DMS53 treated with DMSO at 0.1 percent for 48 hours (cell line): ENCODE results near the gene OPCML.
A peak's percentile ranks its signal among the peaks of the same experiment; 100 is the strongest.

Experiments used
- DNase-seq: peaks from one replicate; lab custom pipeline; 2025; ENCODE audit not compliant: unreplicated experiment; lab: John Stamatoyannopoulos, UW

Gene OPCML

GRCh38 chr11:133541021-133541719 lies 8.9 kb upstream of the OPCML start:
- DNase-seq = no peak

DNA sequence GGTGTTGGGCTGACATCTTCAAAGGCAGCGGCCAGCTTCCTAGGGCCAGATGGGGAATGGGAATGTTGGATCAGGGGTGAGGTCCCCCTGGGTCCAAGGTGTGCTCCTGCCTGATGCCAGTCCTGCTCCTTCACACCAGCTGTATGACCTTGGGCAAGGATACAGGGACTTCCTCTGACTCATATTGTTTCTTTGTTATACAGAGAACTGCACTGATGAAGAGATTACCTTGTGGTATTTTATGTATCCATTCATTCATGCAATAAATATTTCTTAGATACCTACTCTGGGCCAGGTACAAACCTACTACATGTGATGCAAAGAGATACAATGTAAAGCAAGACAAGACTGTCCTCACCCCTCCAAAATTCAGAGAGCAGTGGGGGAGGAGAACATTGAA lies 3.9 kb upstream of the OPCML start:
- DNase-seq = no peak

GRCh38 chr11:133533205-133533604 lies 904 bp upstream of the OPCML start:
- DNase-seq = no peak

- no peak for DNase-seq
Observed at GRCh38 chr11:133531458-133531857, 843 bp downstream of the OPCML start.

DNA sequence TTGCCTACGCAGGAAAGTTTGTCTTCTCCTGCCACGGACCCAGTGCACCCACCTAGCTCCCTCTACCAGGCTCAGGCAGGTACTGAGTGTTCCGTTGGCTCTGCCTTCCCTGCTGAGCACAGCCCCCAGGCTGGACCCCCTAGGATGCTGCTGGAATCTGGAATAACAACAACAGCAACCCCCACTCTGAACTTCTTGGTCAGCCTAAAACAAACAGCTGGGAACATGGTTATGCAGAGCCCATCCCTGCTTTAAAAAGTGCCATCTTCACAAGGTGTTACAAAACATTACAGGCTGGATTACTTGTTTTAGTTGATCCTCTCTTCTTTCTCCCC lies 1.8 kb downstream of the OPCML start:
- DNase-seq = no peak

- DNase-seq = no peak
Observed at GRCh38 chr11:133529807-133530500, 2.3 kb downstream of the OPCML start.

- no peak for DNase-seq
Observed at GRCh38 chr11:133526790-133527189, 5.5 kb downstream of the OPCML start.

DNA sequence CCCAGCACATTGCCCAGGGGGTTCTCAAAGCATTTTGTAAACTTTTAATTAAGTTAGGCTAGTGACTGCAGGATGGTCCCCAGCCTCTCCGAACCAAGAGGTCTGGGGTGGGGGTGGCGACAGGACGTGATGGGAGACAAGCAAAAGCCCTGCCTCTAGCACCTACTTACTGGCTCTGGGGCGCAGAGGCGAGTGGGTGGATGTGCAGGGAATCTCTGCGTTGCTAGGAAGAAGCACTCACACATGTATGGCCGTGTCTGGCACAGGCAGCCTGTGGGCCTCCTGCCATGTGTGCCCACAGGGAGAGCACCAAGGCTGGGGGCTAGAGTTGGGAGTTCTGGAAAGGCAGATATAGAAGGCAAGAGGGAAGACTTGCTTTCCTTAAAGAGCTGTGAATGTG lies 6.3 kb downstream of the OPCML start:
- no peak for DNase-seq

- DNase-seq = peak; percentile 12
Observed at GRCh38 chr11:133524488-133524887, 7.8 kb downstream of the OPCML start.

DNA sequence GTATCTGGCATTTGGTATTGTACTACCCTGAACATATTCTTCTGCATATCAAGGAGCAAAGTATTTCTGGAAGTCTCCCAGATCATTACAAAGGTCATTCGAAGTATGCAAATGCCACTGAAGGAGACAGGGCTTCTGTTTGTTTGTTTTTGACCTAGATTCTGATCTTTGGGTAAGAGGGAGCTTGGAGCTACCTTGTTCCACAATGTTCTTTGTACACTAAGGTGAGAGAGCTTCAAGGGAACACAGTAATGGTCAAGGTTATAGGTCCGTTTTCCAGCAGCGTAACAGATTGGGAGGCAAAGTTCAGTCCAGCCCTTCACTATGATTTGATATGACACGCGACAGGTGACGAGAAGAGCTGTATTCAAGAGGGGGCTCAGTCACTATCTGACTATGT lies 10.0 kb downstream of the OPCML start:
- no peak for DNase-seq

- no peak for DNase-seq
Observed at GRCh38 chr11:133521502-133521901, 10.8 kb downstream of the OPCML start.

- no peak for DNase-seq
Observed at GRCh38 chr11:133520707-133521106, 11.6 kb downstream of the OPCML start.

DNA sequence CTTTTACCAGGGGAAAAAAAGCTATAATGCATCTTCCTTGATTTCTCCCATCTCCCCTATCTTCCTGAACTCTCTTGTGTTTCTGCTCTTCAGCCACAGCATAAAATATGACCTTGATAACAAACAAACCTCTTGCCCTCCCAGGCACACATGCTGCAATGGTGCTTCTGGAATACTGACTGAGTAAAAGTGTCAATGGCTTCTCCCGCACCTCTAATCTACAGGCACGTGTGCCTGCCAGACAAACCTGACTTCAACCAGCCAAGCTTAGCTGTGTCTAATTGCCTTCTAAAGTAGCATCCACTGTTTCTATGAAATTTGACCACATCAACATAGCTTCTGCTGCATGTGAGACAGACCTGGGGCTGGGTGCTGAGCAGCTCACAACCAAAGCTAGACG lies 12.7 kb downstream of the OPCML start:
- no peak for DNase-seq

GRCh38 chr11:133518702-133519264 lies 13.5 kb downstream of the OPCML start:
- DNase-seq = no peak

DNA sequence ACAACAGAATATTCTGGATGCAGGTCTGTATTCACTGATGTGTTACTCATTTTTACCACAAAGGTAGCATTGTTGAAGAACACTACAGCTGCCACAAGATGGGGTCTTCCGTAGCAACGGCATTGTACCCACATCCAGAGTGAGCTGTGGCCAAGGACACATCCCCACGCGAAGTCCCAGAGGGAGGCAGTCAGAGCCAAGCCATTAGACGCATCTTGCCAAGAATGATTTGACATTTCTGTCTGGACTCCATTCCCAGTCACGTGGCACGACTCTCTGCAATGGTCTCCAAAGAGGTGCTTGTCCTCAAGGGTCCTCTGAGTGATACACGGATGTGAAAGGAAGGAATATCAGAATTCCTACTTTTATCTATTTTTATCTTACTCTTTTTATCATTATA lies 15.5 kb downstream of the OPCML start:
- DNase-seq = no peak

GRCh38 chr11:133515107-133515506 lies 17.2 kb downstream of the OPCML start:
- no peak for DNase-seq

- no peak for DNase-seq
Observed at GRCh38 chr11:133509924-133510697, 22.2 kb downstream of the OPCML start.

GRCh38 chr11:133508468-133508867 lies 23.8 kb downstream of the OPCML start:
- no peak for DNase-seq

DNA sequence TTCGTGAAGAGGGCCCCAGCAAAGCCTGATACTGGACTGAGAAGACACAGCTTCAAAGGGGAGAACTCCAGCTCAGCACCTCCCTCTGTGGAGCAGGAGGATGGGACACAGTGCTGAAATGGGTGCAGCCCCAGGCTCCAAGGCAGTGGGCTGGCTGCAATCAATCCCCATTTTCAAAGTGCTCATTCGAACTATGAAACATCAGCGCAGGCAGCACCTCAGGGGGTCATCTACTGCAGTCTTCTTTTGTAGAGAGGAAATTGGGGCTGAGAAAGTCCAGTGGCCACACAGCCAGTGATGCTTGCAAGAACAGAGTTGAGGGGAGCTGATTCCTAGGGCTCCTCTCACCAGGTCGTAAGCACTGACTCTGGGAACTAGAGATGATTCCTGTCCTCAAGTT lies 25.1 kb downstream of the OPCML start:
- no peak for DNase-seq

- DNase-seq = no peak
Observed at GRCh38 chr11:133506551-133507094, 25.7 kb downstream of the OPCML start.

DNA sequence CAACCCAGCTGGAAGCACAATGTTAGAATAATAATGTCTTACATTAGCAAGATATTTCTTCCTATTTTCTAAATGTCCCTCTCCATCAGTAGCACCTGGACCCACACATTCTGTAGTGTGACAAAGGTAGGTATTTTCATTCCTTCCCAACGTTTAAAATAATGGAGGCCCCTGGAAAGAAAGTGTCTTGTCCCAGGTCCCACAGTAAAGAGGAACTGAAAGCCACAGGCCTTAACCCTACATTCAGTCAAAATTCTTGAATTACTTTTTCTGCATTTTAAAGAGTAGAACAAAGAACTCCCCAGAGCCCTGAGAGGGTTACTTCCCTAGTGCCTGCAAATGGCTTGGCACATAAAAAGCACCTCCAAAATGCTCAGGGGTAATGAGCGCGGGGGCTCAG lies 26.3 kb downstream of the OPCML start:
- no peak for DNase-seq

DNA sequence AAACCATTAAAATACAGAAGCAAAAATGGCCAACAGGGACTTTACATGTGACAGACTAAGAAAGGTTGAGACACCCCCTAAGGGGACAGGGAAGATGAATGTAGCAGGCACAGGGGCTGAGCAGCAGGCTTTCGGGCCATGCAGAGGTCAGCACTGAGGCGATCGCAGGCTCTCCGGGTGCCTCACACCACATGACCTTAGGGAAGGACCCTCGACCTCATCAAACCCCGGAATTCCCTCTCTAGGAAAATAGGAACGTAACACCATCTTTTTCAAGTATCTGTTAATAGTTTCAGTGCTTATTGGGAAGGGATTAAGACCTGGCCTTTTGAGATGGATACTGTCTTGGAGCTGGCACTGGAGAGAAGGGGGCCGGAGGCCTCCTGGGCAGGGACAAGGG lies 27.4 kb downstream of the OPCML start:
- no peak for DNase-seq
